ENCODE measurements around the gene TRIM16.
A peak's percentile ranks its signal among the peaks of the same experiment; 100 is the strongest.
"Not testable (repeated sequence)": the region's sequence is repeated elsewhere in the genome, so short reads cannot be mapped to it uniquely, and the experiment has no call there.

Gene TRIM16

DNA sequence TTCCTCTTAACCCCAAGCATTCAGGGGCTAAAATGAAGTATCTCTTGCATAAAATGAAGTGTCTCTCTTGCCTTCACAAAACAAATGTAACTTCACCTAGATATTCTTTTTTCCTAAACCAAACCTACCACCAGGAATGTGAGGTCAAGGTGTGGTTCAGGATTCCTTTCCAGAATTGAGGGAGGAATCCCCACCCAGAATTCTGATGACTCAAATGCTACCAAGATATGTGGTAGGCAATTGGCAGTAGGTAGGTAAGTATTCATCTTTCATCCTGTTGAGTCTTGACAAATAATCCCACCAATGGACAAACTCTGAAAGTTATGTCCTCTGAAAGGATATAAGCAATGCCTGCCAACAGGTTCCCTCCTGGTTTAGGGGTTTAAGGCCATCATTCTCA, 26.2 kb downstream of the TRIM16 start:
- no peak for DNase-seq

DNA sequence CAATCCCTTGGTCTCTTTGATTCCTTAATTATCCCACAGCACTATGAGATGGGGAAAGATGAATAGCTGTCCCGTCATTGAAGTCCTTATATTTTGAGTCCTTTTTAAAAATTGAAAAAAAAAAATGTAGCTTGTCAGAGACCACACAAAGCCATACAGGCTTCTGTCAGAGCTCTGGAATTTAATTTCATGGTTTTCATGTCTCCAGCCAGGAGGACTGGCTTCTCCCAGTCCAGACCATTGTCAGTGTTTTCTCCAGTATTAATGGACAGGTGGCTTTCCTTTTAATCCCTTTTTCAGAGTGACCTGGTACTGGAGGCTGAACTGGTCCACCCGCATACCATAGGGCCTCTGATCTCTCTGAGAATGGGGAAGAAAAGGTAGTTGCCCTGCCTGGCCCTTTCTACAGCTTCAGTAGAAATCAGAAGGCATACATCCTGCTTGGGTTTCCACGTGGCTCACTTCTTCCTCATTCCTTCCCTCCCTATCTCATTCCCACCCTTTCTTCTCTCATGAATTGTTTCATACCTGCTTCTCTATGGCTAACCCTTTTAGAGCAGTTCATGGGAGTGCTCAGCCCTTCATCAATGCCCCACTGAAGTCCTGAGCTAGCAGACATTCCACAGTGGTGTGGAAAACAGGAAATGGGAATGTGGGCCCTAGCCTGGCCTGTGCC, 29.1 kb downstream of the TRIM16 start:
- no peak for DNase-seq

DNA sequence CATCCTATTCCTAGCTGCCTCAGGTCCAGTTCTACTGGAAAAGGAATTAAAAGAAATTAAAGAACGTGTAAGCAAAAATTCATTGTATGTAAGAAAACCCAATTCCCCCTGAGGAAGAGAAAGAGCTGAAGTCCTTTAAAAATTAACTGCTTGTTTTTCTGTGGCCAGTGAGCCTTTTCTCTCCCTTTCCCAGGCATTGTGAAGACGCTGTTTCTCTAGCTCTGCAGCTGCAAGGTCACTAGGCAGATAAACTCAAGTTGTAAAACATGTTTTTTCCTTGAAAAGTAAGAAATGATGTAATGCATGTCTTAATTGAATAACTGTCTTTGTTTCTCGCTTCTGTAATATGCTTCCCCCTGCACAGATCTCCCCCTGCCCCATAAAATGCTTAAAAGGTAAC, 29.7 kb downstream of the TRIM16 start:
- not testable (repeated sequence) for DNase-seq

DNA sequence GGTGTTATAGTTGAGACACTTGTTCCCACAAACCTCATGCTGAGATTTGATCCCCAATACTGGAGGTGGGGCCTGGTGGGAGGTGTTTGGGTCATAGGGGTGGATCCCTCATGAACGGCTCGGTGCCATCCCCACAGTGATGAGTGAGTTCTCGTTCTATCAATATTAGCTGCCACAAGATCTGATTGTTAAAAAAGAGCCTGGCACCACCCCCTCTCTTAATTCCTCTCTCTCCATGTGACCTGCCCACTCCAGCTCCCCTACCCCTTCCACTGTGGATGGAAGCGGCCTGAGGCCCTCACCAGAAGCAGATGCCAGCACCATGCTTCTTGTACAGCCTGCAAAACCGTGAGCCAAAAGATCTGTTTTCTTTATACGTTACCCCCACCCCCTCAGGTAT, 31.2 kb downstream of the TRIM16 start:
- no peak for DNase-seq

DNA sequence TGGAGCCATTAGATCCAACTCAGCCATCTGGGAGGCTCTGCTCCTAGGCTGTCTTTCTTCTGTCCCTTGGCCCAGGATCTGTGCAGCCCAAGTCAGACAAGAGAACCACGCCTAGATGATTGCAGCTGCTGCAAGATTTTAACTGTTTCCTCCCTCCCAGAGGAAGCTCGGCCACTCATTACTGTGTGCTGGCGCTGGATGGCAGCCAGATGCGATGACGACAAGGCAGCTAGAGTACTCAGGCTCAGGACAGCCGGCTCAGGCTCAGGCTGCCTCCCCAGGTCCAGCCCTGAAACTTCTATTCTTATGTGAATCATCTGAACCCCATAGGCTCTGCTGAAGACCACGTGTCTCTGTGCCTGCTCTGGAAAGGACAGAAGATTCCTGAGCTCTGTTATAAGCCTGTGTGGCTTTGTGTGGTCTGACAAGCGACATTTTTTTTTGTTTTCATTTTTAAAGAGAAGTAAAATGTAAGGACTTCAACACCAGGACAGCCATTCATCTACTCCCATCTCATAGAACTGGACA, 32.5 kb downstream of the TRIM16 start:
- DNase-seq: peak; percentile 98

DNA sequence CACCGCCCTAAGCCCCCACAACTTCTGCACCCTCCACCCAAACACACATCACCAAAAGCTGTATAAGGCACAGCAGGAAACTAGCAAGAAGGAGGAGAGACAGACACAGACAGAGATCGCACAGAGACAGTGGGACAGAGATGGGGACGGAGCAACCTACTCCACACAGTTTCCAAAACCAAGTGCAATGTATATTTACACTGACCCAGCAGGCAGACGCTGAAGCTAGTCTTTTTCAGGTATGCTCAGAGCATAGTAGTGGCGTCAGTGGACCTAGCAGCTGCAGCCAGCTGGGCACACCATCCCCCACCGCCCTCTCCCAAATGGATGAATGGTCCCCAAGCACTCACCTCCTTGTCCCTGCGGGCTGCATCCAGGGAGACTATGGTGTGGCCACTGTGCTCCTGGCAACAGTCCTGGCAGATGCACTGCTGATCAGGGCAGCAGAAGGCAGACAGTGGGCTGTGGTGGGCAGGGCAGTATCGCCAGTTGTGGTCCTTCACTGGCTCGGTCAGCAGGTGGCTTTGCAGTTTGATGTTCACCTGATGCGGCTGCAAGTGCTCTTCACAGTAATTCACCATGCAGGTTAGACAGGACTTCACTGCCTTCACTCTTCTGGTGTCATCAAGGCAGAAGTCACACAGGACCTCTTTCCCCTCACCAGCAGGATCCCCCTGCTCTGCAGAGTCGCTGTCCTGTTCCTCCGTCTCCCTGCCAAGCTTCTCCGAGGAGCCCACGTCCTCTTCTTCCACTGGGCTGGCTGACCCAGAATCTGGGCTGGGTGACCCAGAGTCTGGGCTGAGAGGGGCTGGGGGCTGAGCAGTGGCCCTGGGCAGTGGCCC, 33.1 kb downstream of the TRIM16 start:
- no peak for DNase-seq

DNA sequence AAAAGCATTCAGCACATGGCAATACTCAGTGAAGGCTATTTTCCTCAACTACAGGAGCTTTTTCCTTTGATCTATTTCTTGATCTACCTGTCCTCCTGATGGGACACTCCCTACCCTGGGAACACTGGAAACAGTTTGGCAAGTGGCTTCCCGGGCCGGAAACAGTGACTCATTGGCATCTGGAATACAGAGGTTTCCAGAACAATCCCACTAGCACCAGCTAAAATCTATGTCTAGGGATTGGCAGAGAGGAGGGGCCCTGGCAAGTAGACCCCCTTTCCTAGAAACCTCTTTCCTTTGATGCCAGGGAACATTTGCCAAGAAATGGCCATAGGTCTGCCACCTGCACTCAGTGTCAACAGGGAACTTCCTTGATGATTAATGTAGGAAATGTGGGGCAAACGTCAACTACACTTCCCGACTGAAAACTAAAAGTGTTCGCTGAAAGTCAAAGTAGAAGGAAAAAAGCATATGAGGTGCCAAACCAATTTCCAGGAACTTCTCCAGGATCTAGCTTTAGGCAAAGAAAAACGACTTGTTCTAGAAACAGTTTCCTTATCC, 34.2 kb downstream of the TRIM16 start:
- no peak for DNase-seq

DNA sequence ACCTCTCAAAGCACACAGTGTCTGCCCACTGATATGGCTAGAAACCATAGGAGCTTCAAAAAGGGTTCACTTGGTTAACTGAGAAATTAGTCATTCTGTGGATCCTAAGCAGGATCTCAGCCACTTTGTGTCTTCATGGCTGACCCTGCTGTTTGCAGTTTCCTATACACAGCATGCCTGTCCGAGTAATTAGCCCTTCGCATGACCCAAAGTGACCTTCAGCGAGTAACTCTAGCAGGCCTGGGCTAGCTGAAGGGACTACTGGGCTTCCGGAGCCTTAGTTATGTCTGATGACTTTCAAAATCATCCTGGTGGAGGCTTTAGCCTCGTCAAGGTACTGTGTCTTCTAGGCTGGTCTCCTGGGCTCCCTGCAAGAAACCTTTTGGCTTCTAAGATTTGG, 35.7 kb downstream of the TRIM16 start:
- DNase-seq: peak; percentile 33

DNA sequence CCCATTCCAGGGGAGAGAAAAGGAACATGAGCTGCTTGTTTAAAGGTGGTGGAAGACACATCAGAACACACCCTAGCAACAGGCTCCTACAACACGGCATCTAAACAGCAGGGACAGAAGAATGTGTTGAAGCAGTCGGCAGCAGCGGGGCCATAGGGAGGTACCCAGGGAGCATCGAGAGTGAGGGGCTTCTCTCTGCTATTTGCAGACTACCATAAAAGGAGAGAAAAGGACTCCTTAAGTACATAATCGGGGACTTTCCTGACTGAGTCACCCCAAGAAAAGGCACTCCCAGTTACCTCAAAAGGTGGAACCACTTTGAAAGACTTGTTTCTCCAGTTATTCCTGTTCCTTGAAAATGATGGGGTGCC, 38.2 kb downstream of the TRIM16 start:
- DNase-seq: not testable (repeated sequence)

DNA sequence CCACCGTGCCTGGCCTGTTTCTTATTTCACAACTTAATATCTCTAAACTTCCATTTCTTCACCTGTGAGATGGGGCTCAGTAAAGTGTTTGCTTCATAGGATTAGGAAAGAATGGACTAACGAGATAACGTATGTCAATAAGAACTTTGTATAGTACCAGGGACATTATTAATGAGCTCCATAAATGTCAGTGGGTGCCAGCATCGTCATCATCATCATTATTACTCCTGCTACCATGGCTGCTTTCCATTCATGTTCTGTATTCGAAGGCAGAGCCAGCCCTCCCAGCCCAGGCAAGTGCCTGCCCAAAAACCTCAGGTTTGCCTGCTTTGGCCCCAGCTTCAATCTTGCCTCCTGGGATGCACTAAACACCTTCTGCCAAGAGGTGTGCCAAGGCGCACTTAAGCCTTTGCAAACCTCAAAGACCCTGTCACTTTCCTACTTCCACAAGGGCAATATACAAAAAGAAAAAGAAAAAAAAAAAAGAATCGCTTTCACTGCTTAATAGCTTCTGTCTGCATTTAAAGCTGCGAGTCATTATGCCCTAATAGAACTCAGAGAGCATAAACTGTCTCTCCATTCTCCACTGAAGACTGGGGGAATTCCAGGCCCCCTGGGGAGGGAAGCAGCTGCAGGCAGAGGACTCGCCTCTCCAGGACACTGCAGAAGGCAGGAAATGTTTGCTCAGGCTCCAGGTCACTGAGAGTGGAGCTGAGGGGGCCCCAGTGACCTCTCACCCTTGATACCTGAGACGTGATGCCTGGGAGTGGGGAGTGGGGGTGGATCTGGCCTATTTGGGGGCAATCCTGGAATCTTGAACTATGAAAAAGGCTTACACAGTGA, 38.8 kb downstream of the TRIM16 start:
- DNase-seq: not testable (repeated sequence)

DNA sequence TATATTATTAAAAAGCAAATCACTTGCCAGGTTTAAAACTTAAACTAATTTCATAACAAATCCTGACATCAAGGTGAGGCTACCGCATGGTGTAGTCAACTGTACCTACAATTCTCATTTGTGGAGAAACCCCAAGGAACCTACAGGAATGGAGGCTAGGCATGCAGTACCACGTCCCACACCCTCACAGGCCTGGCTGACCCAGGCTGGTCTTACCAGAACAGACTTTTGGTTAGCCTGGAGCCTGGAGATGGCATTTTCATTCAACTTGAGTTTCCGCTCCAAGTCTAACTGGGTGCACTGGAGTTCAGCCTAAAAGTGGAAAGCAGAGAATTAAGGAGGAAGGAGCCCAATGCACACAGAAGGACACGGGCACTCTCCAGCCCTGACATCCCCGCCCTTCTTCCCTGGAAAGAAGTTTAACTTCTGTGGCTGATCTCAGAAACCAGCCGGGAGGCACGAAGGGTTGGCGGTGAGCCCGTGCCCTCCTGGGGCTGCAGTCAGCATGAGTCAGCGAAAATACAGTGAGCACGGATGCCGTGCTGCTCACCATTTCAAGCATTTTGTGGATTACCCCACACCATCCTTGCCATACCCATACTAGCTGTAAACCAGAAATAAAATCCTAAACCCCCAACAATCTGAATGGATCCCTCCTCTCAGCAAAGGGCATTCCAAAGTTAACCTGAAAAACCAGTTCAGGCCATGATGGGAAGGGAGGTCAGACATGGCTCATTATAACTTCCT, 41.4 kb downstream of the TRIM16 start:
- not testable (repeated sequence) for DNase-seq

DNA sequence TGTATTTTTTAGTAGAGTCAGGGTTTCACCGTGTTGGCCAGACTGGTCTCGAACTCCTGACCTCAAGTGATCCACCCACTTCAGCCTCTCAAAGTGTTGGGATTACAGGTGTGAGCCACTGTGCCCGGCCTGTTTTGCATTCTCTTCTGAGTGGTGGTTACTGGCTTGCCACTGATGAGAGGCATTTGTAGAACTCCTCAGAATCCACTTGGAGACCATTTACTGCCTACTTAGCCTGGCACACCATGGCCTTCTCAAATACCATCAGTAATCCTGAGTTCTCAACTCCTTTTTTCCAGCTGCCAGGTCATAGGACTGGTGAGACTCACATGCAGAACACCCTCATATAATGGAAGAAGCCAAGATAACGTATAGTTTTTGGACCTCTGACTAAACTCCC, 42.1 kb downstream of the TRIM16 start:
- DNase-seq: not testable (repeated sequence)

DNA sequence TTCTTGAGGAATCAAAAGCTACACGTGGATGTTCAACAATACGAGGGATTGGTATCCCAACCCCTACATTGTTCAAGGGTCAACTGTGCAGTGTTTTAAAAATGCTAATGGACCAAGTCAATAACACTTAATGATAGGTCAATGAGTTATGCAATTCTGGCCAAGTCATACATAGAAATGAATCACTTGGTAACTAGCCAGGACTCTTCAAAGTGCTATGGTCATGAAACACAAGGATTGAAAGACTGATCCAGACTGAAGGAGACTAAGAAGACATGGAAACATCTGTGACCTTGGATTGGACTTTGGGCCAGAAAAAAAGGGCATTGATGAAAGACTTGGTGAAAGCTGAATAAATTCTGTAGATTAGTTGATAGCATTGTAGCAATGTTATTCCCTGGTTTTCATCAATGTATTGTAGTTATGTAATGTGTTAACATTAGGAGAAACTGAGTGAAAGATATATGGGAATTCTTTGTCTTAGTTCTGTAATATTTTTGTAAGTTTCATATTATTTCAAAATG, 53.1 kb downstream of the TRIM16 start:
- DNase-seq: not testable (repeated sequence)

DNA sequence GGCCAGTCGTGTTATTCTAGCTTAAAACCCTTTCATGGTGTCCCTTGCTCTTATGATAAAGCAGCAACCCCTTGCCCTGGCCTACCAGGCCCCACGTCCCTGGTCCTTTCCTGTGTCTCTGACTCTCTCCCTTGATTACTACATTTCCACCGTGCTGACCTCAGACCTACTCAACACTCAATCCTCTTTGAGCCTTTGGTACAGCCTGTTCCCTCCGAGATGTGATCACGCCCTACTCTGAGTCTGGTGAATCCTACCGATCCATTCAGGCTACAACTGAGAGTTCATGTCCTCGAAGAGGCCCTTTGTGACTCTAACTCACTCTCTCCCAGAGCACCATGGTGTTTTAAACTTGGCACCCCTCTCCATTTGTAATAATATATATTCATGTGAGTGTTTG, 54.1 kb downstream of the TRIM16 start:
- DNase-seq: not testable (repeated sequence)

DNA sequence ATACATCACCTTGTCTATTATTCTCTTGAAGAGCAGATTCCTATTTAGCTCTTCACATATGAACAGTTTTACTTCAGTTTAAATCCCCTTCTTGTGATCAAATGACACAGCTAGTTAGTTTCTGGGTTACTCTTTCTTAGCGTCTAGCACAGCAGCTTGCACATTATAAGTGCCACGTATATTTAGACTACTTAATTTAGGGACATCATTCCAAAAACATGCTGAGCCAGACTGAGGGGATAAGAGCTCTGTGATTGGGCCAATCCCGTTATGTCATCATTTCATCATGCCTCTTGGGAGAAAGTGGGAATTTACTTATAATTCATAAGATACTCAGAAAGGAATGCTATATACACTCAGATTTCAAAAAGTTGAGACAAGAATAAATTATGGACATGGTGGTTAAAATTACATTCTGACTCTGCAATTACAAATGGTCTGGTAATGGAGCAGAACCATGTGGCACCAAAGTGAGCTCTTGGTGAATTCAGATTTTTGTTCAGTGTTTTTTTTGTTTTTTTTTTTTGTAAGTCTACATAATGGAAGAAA, 60.4 kb downstream of the TRIM16 start:
- DNase-seq: not testable (repeated sequence)

DNA sequence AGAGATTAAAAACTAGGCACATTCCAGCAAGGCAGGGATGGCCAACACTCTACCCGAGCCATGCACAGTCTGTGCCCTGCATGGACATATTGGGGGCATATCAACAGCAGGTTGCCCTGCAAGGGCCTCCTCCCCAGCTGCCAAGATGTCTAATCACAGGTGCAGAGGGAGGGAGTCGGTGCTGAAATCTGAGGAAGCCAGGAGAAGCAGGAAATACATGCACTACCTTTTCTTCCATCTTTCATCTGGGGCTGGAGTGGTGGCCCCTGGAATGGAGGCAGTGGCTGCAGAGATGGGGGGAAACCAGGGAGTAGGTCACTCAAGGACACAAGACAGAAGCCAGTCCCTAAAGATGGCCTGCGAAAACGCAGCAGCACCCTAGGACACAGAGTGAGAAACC, 60.9 kb downstream of the TRIM16 start:
- not testable (repeated sequence) for DNase-seq

DNA sequence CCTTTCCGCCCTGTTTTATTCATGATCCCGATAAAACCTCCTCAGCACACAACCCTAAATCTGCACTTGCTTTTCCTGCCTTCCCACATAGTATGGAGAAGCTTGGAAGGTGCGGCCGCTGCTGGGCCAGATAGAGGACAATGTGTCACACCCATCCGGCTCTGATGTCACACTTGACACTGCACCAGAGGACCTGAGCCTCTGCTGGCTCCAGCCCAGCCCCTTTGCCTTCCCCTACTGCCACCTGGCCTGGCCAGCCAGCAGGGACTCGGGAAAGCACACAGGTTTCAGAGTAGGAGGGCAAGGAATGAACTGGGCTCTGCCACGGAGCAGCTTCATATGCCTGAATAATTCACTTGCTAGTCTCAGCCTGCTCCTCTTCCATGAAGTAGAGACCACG, 62.0 kb downstream of the TRIM16 start:
- DNase-seq: not testable (repeated sequence)

DNA sequence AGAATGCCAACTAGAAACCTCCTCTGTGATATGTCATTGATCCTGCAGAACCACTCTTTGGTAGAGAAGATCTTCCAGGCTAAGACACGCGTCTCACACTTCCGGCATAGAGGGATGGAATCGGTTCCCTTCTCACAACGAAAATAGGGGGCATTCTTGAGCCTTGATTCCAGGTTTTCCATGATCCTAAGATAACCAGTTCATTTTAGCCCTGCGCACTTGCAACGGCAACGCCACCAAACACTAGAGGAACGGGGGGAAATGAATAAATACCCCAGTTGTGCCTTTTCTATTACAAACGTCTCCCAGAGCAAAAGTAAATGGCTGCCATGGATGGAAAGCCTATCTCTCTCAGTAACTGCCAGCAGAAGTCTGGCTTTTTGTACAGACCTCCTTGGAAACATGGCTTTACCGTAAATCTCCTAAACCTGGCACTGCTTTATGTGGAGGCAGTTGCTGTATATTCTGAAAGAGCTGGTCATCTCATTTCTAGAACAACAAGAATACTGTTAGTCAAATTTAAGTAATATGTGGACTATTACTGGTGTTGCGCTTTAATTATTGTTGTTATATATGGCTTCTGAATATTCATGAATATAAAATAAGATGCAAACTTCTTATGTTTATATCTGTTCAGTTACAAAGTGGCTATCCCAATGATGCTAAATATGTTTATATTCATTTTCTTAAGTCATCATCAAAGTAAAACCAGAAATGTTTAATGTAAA, 64.6 kb downstream of the TRIM16 start, which contains the start of gene FBXW10B:
TSS of gene FBXW10B (minus strand) at position 374 of the 728 bp plus-strand sequence. CDS start at position 182, 192 bp downstream.
- not testable (repeated sequence) for DNase-seq

DNA sequence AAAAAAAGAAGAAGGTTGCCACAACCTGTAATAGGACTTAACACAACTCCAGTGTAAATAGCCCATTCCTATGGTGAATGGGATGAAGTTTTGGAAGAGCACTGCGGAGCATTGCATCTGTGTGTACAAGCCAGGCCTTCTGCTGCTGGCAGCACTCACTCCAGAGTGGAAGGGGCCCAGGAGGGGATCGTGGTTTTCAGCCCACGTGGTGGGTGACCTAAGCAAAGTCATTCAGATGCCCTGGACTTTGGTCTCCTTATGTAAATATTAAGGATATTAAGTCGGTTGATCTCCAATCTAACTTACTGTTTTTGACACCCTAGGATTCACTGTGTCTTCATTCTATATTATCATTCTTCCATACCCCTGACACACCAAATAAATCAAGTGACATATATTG, 67.3 kb downstream of the TRIM16 start:
- DNase-seq: not testable (repeated sequence)

DNA sequence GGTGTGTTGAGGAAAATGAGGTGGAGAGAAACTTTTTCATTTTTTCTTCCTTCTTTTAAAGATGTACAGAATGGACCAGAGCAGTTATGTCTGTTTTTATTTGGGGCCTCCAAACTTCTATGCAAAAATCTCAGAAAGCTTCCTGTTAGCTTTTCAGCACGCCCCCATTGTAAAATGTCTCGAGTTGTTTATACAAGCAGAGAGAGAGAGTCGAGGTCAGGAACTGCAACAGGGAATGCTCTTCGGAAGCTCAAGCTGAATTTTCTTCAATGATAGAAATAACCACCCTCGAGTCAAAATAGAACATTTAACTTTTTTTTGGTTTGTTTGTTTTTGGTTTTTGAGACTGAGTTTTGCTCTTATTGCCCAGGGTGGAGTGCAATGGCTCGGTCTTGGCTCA, 68.3 kb downstream of the TRIM16 start:
- not testable (repeated sequence) for DNase-seq

DNA sequence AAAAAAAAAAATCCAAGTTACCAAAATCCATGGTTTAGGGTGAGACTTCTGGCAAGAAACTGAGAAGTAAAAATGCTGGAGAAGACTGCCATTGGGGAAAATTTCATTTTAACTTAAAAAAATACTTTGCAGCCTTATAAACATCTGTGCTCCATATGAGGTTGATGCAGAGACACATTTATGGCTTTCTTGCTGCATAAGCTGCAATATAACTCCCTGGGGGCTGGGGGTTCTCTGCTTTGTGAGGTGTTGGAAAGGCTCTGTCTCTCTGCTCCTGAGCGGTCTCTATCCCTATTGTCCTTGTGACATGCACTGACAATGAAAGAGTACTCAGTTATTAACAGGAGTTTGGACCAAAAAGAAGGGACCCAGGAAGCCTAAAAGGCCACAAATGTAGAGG, 71.0 kb downstream of the TRIM16 start:
- not testable (repeated sequence) for DNase-seq
